LNCaP clone FGC (cell line): ENCODE measurements around the gene PRKCH.

Experiments used
- DNase-seq: peaks from one replicate; pipeline ENCODE4 v3.0.0-alpha.2; 2011; ENCODE audit warnings: low read depth
- H3K4me3 ChIP-seq: 2 replicates; pipeline ENCODE4 v1.5.1; 2011; ENCODE audit warnings: mild to moderate bottlenecking, low read depth, low read length, control low read depth
- TF ChIP-seq, protein P1 (sequence below): IDR thresholded peaks from 2 replicates; pipeline ENCODE4 v1.5.1; 2012; ENCODE audit warnings: mild to moderate bottlenecking; ENCODE audit not compliant: control insufficient read depth, insufficient read depth; ENCODE audit errors: extremely low read depth

The PRKCH gene

DNA sequence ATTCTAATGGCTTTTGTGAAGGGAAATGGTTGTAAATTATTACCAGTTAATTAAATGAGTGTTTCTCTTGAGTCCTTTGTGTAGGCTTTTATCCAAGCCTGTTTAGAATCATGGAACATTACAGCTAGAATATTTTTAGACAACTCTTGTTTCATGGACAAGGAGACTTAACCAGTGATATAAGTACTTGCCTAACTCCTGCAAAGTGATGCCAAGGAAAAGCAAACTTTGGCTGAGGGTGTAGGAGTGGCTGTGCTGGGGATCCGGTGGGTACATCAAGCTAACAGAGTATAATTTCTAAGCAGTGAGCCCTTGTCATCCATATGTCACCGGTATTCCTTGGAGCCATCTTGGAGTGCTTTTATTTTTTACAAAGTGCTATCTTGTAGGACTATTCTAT is 61.5 kb downstream of the PRKCH start:
- H3K4me3 ChIP-seq = 0 out of 2 replicates have a peak overlapping the region, but pooled peaks have one; percentile 14
- TF ChIP-seq, protein P1, sequence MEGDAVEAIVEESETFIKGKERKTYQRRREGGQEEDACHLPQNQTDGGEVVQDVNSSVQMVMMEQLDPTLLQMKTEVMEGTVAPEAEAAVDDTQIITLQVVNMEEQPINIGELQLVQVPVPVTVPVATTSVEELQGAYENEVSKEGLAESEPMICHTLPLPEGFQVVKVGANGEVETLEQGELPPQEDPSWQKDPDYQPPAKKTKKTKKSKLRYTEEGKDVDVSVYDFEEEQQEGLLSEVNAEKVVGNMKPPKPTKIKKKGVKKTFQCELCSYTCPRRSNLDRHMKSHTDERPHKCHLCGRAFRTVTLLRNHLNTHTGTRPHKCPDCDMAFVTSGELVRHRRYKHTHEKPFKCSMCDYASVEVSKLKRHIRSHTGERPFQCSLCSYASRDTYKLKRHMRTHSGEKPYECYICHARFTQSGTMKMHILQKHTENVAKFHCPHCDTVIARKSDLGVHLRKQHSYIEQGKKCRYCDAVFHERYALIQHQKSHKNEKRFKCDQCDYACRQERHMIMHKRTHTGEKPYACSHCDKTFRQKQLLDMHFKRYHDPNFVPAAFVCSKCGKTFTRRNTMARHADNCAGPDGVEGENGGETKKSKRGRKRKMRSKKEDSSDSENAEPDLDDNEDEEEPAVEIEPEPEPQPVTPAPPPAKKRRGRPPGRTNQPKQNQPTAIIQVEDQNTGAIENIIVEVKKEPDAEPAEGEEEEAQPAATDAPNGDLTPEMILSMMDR = no peak
- DNase-seq = no peak

DNA sequence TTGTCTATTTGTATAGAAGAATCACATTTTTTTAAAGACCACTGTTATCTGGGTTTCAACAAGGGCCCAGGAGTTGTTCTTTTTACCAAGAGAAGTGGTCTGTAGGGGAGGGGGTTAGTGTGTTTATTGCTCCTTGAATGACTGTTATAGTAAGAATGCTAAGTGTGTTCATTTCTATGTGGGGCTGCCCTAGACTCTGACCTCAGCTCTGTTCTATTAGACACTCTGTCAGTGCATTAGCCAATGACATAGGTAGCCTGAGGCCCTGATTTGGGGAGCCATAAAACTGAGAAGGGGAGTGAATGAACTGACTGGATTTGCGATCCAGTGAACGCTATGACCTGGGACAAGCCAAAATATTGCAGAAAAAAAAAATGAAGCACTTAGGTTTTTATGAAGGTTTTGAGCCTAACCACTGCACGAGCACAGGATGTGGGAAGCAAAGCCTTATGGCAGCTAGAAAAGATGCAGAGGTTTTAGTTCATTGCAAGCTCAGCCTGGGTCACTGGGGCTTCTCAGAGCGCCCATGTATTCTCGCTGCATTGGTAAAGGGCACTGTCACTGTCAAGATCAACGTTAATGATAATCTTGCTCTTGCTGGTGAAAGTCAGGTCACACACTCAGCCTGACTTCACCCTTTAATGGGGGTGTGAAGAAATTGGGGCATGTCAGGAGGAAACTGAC is 63.8 kb downstream of the PRKCH start:
- TF ChIP-seq, protein P1 = no peak
- no peak for DNase-seq
- no peak overlapping the region for H3K4me3 ChIP-seq

DNA sequence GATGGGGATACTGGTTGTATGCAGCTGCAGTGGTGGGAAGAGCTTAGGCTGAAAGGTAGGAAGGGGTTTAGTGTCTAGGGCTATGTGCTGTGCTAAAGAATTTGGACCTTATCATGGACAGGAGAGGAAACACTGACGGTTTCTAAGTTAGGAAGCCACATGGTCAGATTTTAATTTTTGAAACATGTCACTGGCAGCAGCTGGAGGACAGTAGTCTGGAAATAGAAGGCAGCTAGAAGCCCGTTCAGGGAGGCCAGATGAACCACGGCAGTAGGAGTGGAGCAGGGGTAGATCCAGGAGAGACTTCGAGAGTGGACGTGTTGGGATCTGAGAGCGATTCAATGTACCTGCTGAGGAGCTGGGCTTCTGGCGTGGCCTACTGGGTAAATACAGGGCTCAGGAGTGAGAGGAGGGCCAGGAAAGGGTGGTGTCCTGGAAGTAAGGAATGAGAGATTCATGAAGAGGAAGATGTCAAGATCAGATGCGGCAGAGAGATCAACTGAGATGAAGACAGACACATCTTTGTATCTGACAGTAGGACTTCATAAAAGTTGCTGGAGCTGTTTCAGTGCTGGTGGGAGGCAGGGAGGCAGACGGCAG is 64.9 kb downstream of the PRKCH start:
- no peak overlapping the region for H3K4me3 ChIP-seq
- TF ChIP-seq, protein P1 = no peak
- no peak for DNase-seq

DNA sequence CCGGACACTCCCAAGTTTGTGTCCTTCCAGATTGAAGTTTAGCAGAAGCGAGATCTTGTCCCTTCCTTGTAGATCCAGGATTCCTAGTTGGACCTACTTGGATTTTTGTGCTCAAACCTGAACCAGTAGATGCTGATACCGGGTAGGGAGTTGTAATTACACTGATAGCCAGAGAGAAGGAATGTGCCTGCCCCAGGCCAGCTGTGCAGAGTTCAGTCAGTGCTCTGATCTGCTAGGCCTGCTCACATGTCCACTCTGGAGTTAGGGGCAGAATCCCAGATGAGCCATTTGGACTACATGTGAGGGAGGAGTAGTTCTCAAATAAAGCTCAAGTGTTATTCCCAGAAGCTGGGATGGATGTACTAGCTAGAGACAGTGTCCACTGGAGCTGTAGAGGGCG is 65.7 kb downstream of the PRKCH start:
- DNase-seq = no peak
- no peak overlapping the region for H3K4me3 ChIP-seq
- TF ChIP-seq, protein P1 = no peak

DNA sequence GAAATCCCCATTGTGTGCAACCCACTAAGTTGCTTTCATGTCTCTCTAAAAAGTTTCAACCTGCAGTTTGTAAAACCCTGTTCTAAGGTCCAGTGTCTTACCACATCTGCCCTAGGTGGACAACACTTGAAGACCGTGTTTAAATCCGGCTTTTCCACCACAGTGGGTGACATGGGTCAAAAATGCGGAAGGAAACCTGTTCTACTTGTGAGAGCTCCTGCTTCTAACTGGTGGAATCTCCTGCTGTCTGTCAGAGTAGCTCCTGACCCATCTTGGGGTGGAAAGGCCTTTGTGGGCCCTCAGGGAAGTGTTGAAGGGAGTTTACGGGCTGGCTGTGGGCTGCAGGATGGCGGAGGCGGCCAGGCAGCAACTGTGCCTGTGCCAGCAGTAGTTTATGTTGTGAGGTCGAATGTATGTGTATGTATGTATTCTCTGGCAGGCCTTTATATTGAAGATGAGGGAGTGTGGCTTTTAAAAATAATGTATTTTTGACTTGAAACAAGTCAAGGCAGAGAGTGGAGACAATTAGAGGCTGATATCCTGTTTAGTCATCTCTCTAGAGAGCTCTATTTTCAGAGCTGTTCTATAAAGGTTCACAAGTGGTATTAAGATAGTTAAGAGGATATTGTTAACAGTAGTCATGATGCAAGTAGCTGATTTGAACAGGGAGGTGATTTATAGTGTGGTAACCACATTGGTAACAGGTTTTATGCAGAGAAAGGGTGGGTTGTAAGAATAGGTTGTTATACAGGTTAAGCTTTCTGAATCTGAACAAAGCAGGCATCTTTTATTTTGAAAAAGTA is 67.0 kb downstream of the PRKCH start:
- DNase-seq = no peak
- H3K4me3 ChIP-seq = no peak overlapping the region
- TF ChIP-seq, protein P1 = no peak

DNA sequence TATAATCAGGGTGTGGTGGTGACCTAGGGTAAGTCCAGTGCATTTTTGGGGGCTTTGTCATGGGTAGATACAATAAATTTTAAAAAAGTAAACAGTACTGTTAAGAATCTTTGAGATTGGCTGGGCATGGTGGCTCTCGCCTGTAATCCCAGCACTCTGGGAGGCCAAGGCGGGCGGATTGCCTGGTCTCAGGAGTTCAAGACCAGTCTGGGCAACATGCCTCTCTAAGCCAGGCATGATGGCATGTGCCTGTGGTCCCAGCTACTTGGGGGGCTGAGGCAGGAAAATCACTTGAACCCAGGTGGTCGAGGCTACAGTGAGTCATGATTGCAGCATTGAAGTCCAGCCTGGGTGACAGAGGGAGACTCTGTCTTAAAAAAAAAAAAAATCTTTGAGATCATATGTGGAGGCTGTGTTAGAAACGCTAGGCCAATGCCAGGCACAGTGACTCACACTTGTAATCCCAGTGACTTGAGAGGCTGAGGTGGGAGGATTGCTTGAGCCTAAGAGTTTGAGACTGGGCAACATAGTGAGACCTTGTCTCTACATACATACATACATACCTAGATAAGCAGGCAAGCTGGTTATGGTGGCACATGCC is 67.7 kb downstream of the PRKCH start:
- no peak for DNase-seq
- no peak overlapping the region for H3K4me3 ChIP-seq
- TF ChIP-seq, protein P1 = no peak
